T47D (cell line): ENCODE results near the gene OTC.

ENCODE experiments used
- DNase-seq, 2 experiments: peaks; one replicate each; pipeline versions ENCODE4 v3.0.0 to v3.0.0-alpha.2; 2011 to 2012; ENCODE audit warnings: low read depth in 1 of 2, low spot score in 1 of 2
- JUND ChIP-seq: IDR thresholded peaks from 2 replicates; pipeline ENCODE4 v1.6.1; 2012; ENCODE audit warnings: low read depth
- in situ Hi-C: cut with HindIII; loops from 2 replicates; pipeline ENCODE4 v1.10.0; 2016; ENCODE audit warnings: low sequenced_read_pairs, low pct_unique_long_range_greater_than_20kb

The OTC gene

DNA sequence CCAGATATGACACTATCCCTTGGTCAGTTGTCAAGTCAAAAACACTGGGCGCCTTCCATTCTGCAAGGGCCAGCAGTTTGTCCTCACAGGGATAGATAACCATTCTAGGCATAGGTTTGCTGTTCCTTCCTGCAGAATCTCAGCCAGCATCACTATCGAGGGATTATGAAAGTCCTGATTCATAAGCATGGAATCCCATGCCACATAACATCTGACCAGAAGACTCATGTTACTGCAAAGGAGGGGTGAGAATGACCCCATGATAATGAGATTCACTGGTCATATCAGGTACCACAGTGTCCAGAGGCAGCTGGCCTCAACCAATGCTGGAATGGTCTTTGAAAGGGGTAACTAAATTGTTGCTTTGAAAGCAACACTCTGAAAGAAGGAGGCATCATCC is 84.7 kb downstream of the OTC start:
- DNase-seq = no peak
- in situ Hi-C loops = no loop called here
- TF ChIP-seq JUND = no peak

DNA sequence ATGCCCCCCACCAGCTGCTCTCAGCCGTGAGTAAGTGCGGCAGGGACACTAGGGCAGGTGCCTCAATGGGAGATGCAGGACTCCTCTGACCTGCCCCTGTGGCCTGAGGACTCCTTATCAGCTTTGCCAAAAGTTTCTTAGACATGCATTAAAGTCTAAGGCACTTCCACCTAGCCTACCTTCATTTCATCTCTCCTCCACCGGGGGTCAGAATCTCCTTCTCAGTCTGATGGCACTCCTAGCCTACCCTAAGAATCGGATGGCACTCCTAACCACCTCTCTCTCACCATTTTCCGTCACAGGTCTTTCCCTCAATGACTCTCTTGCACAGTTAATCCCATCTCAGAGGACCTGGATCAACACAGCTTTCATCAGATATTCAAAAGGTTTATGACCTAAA is 85.9 kb downstream of the OTC start:
- no peak for DNase-seq
- in situ Hi-C loops = no loop called here
- TF ChIP-seq JUND = no peak

DNA sequence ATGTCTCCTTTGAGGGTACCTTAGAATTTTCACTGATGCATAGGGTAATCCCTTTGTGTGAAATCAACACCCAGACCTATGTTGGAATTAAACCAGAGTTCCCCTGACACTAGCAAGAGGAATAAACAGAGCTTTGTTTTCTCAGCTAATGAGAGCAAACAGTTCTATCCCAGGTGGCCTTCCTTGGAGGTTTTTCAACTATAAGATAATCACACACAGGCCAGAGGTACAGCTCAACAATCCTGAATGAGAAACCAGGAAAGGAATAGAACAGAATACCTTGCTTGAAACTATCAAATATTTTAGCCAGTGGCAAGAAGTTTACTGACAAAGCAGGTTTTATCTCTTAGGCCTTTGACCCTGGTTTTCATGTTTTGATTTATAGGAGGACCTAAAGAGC is 100.2 kb downstream of the OTC start:
- no peak for TF ChIP-seq JUND
- in situ Hi-C loops = no loop called here
- no peak for DNase-seq

DNA sequence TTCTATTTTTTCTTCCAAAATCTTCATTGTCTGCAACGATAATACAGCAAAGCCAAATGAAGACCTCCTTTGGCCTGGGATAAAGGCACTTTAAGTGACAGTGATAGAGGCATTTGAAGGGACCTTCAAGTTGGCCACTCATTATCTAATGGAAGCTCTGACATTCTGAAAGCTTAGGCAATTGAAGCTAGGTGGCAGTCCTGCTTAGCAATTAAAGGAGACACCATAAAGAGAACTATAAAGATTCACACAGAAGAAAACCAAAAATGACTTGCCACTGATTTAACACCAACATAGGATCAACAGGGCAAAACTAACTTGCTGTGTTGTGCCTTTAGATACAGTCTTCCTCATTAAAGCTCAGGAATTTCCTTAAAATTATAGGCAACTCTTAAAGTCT is 105.7 kb downstream of the OTC start:
- in situ Hi-C loops = no loop called here
- DNase-seq = peak in 1 of 2 experiments; percentile 26
- TF ChIP-seq JUND = no peak

DNA sequence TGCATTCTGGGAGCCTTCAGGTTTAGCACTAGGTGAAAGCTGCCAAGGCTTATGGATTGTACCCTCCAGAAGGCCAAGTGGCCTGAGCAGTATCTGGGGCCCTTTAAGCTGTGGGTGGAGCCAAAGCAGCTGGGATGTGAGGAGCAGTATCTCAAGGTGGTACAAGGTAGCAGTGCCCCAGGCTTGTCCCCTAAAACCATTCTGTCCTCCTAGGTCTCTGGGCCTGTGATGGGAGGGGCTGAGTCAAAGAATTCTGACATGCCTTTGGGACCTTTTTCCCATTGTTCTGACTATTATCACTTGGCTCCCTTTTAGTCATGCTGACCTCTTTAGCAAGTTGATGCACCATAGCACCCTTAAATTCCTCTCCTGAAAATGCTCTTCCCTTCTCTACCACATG is 109.9 kb downstream of the OTC start:
- in situ Hi-C loops = no loop called here

DNA sequence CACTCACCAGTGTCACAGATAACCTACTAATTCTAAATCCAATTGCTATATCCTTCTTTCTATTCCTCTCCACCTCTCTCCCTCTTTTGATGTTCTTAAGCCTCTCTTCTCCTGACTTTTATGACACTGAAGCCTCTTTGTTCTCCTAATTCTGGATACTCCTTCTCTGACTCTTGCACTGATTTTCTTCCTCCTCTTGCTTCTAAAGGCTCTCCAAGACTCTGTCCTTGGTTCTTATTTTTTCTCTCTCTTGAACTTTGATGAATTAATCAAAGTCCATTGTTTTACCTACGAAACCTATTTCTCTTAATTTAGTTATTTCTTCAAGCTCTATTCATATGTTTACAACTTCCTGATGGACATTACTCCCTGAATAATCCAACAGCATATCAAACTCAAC is 113.3 kb downstream of the OTC start:
- in situ Hi-C loops = no loop called here
- no peak for DNase-seq
- TF ChIP-seq JUND = no peak

More for the DNA sequence above, 109.9 kb downstream of the OTC start:
- DNase-seq = no peak
- no peak for TF ChIP-seq JUND

DNA sequence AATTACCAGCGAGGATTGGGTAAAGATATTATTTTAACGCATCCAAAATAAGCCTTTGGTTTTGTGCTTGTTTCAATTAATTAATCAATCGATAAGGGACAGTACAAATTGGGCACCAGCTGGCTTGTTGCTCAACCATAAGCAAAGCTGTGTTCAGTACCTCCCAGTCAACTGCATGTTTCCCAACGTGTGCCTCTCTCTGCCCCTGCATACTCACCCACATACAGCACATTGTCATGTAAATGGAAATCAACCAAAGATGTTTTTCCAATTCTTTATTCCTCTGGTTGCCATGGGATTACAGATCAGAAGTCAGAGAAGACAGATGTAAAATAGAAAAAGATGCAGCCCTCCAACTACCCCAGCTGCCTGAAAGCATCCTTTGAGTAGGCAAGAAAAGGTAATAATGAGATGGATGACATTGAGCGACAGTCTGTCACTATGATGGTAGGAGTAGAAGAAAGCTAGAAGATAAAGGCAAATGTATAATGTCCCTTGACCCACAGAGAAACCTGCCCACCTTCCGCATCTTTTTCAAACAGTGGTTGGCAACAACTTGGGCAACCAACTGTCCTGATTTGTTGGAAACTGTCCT is 116.3 kb downstream of the OTC start:
- no peak for DNase-seq
- in situ Hi-C loops = no loop called here
- TF ChIP-seq JUND = no peak
